GM12878 (cell line): ENCODE measurements around the gene ETNK1. TPM values are rescaled to one million over a fixed set of nuclear protein-coding genes. Genes with fewer than 3 reads are reported as not detected.
A peak's percentile ranks its signal among the peaks of the same experiment; 100 is the strongest.

Source experiments
- ATAC-seq: fragments of 200-7000 bp; cut with Tn5 transposase; 3 replicates; pipeline ENCODE4 v1.9.1; 2020; ENCODE audit warnings: mild to moderate bottlenecking, moderate library complexity
- BruUV-seq: library from RNA; stranded (reverse); fragments of 400-500 nt; replicated peaks from 2 replicates; lab custom pipeline; 2021; lab: Mats Ljungman, UMichigan
- CTCF ChIA-PET: fragments of 300-600 bp; sonication (Branson Sonifier 250); formaldehyde crosslinking; extraction: SDS; loops from one replicate; lab custom pipeline; 2021; ENCODE audit warnings: inconsistent platforms; lab: Yijun Ruan, JAX
- POLR2A ChIA-PET: fragments of 350-600 bp; formaldehyde crosslinking; extraction: SDS; loops from one replicate; lab custom pipeline; 2021; ENCODE audit warnings: inconsistent platforms; lab: Charles Lee
- RAD21 ChIA-PET: fragments of 300-600 bp; sonication (Branson Sonifier 250); formaldehyde crosslinking; loops from one replicate; lab custom pipeline; 2023; ENCODE audit warnings: antibody characterized with exemption; ENCODE audit not compliant: unreplicated experiment; lab: Charles Lee
- SMC1A ChIA-PET: fragments of 300-600 bp; sonication (Branson Sonifier 250); formaldehyde crosslinking; loops from one replicate; lab custom pipeline; 2023; ENCODE audit not compliant: unreplicated experiment, uncharacterized antibody; lab: Charles Lee
- DNase-seq: peaks from one replicate; pipeline ENCODE4 v3.0.0-alpha.2; 2011; ENCODE audit warnings: low read depth, low spot score
- FAIRE-seq: peaks from 3 replicates; lab custom pipeline; 2011; peaks lifted over from hg19 to GRCh38; lab: Jason Lieb, UNC
- H2AFZ ChIP-seq: 2 replicates; pipeline ENCODE4 v1.6.0; 2011; ENCODE audit warnings: low read depth, low read length, control low read depth; ENCODE audit not compliant: control insufficient read depth
- H3K27ac ChIP-seq: 2 replicates; pipeline ENCODE4 v1.5.1; 2011; ENCODE audit warnings: control low read depth; ENCODE audit not compliant: control insufficient read depth, insufficient read depth
- H3K27me3 ChIP-seq, 2 experiments: replicated peaks in 1 of 2; 2 replicates each; pipeline versions ENCODE4 v1.6.0 to v1.6.1; 2011; ENCODE audit warnings: low read length in 1 of 2; ENCODE audit not compliant: control insufficient read depth in 2 of 2, insufficient read depth in 2 of 2
- H3K36me3 ChIP-seq, 2 experiments: 2 replicates each; pipeline ENCODE4 v1.5.1; 2011; ENCODE audit warnings: low read length in 1 of 2; ENCODE audit not compliant: control insufficient read depth in 2 of 2, insufficient read depth in 2 of 2
- H3K4me1 ChIP-seq: 2 replicates; pipeline ENCODE4 v1.6.1; 2011; ENCODE audit warnings: mild to moderate bottlenecking, low read length, moderate library complexity, mixed read lengths; ENCODE audit not compliant: control insufficient read depth, insufficient read depth
- H3K4me2 ChIP-seq: 2 replicates; pipeline ENCODE4 v1.6.0; 2011; ENCODE audit warnings: control low read depth; ENCODE audit not compliant: control insufficient read depth, insufficient read depth
- H3K4me3 ChIP-seq: fragments of 200-600 bp; sonication (generic); 2 replicates; pipeline ENCODE4 v1.5.1; 2016
- H3K79me2 ChIP-seq: 2 replicates; pipeline ENCODE4 v1.6.0; 2011; ENCODE audit warnings: low read length; ENCODE audit not compliant: control insufficient read depth, insufficient read depth
- H3K9ac ChIP-seq: 2 replicates; pipeline ENCODE4 v1.8.0; 2011; ENCODE audit warnings: low read length, control low read depth, mixed read lengths; ENCODE audit not compliant: control insufficient read depth, insufficient read depth
- H3K9me3 ChIP-seq: replicated peaks from 3 replicates; pipeline ENCODE4 v1.5.1; 2011; ENCODE audit warnings: mild to moderate bottlenecking, low read length; ENCODE audit not compliant: control insufficient read depth, insufficient read depth
- H4K20me1 ChIP-seq: 2 replicates; pipeline ENCODE4 v1.6.0; 2011; ENCODE audit not compliant: control insufficient read depth, insufficient read depth
- NR2F1 ChIP-seq: fragments of 450-650 bp; conservative IDR thresholded peaks from 2 replicates; pipeline ENCODE4 v1.6.1; 2017; ENCODE audit warnings: mild to moderate bottlenecking
- POU2F2 ChIP-seq: IDR thresholded peaks from 3 replicates; pipeline ENCODE4 v1.6.1; 2011; ENCODE audit warnings: low read depth, mild to moderate bottlenecking, low read length, borderline replicate concordance
- WGBS: methylation state at CpG from one replicate; pipeline ENCODE4 v1.1.6; 2016; ENCODE audit warnings: low lambda C conversion rate; ENCODE audit not compliant: insufficient replicate concordance, insufficient coverage; ENCODE audit errors: missing lambda C conversion rate; 5-methylcytosine and 5-hydroxymethylcytosine counted together
- in situ Hi-C: fragments of 300-500 bp; cut with MboI; formaldehyde crosslinking; loops from 9 replicates; pipeline ENCODE4 v1.14.3; 2018; ENCODE audit warnings: mixed read lengths
- intact Hi-C: fragments of 100-400 bp; cut with micrococcal nuclease; formaldehyde crosslinking; loops from one replicate; pipeline ENCODE4 v1.14.2; 2022; ENCODE audit not compliant: unreplicated experiment
- polyA plus RNA-seq, 11 experiments: library from polyadenylated mRNA; depleted of rRNA in 4 of 11; unstranded in 6 of 11; stranded (reverse) in 5 of 11; fragments of >200 nt; fragmentation: Nextera tagmentation in 4 of 11; fragmentation: Illumina TruSeq in 1 of 11; extraction: Ambion mirVana in 4 of 11; extraction: Trizol in 1 of 11; gene quantifications; 1 replicate in 1 of 11; 2 replicates in 10 of 11; pipeline versions ENCODE4 v1.2.1 to v1.2.3, GENCODE V29; 2011 to 2016; ENCODE audit warnings: inconsistent platforms in 2 of 11, missing spikeins in 2 of 11, low read depth in 1 of 11
- small RNA-seq: library from RNA; depleted of rRNA; stranded (forward); fragments of <200 nt; gene quantifications from one replicate; pipeline ENCODE3, GENCODE V24; 2014
- total RNA-seq, 4 experiments: library from RNA; depleted of rRNA in 3 of 4; stranded (reverse); fragments of >200 nt in 3 of 4; fragmentation: Illumina TruSeq in 1 of 4; extraction: Trizol in 1 of 4; gene quantifications; 2 replicates each; pipeline versions ENCODE4 v1.2.1 to v1.2.3, GENCODE V29; 2013 to 2021

The ETNK1 gene
- total and polyA plus RNA-seq, 10 of the 15 experiments (the other 5 are each of a cell fraction or from before 2014, with no cell fraction given) = 12.3 to 69.4 (median 34.2) TPM

- Histone ChIP-seq H3K27me3 (no peaks in the 10 kb centered on the region), H3K27ac (no peak overlapping the region), H3K4me3 (no peak overlapping the region), H3K36me3 (no peaks in the 10 kb centered on the region), H3K79me2 (no peaks in the 10 kb centered on the region), H2AFZ (no peak overlapping the region), H3K9ac (no peak overlapping the region), H3K4me2 (no peak overlapping the region), H3K4me1 (no peaks in the 10 kb centered on the region), H3K9me3 (no peaks in the 10 kb centered on the region), H4K20me1 (no peaks in the 10 kb centered on the region)
- DNase-seq (no peak), ATAC-seq (no peak), FAIRE-seq (no peak)
- TF ChIP-seq NR2F1 = peak; percentile 56
- no peak for TF ChIP-seq POU2F2
- ChIA-PET RAD21 (no interaction called here), SMC1A (interaction anchor here (0.6 kb wide), 1 partner anchor 836 kb away, joined by 3 read pairs; no protein-coding TSS in a partner anchor), CTCF (no interaction called here), POLR2A (interaction anchor here (0.6 kb wide), 1 partner anchor 17 kb away, joined by 4 read pairs; no protein-coding TSS in a partner anchor)
- WGBS = 6% methylated on average over 1 of the region's 1 CpG
- in situ Hi-C loops (no loop called here), intact Hi-C loops (no loop called here)
- BruUV-seq = no TSS peak
Measured at GRCh38 chr12:22738945-22739344, 114.0 kb downstream of the ETNK1 start.

Small RNA genes within 50 kb of the gene (small RNA-seq; reads per million reads assigned to genes)
- not detected for gene RPS27P22

Other genes with a start within 250 kb of the ETNK1 start
- gene C2CD5, start 80.6 kb upstream of the ETNK1 start, total RNA-seq (2014; rRNA removed) = 29.2 and 33.5 TPM in 2 replicates
- 25.2 and 29.3 TPM in 2 replicates for gene C2CD5, start 80.6 kb upstream of the ETNK1 start, total RNA-seq (2014; rRNA removed; fragmentation: Illumina TruSeq; extraction: Trizol)
- gene C2CD5, start 80.6 kb upstream of the ETNK1 start, total RNA-seq (2021) = 29.6 and 29.8 TPM in 2 replicates
- 55.0 and 86.8 TPM in 2 replicates for gene C2CD5, start 80.6 kb upstream of the ETNK1 start, polyA plus RNA-seq (2011; rRNA removed)
- gene C2CD5, start 80.6 kb upstream of the ETNK1 start, polyA plus RNA-seq (2014; fragmentation: Illumina TruSeq; extraction: Trizol) = 32.3 and 42.9 TPM in 2 replicates
- gene C2CD5, start 80.6 kb upstream of the ETNK1 start, polyA plus RNA-seq (2014; fragmentation: Nextera tagmentation; extraction: Ambion mirVana) = 10 to 100 TPM in 1 of 2 experiments, 1 to 10 TPM in 1; 7.7 to 10.1 TPM
- gene C2CD5, start 80.6 kb upstream of the ETNK1 start, polyA plus RNA-seq (2014; rRNA removed) = 18.7 and 25.8 TPM in 2 replicates
- gene C2CD5, start 80.6 kb upstream of the ETNK1 start, polyA plus RNA-seq (2016; fragmentation: Nextera tagmentation; extraction: Ambion mirVana) = 10 to 100 TPM; 24.6 to 28.2 TPM